H1 (cell line): Measurements from ENCODE around the gene PTPMT1. TPM values are rescaled to one million over a fixed set of nuclear protein-coding genes. Genes with fewer than 3 reads are reported as not detected.

ENCODE experiments used
- CTCF ChIA-PET: fragments of 300-600 bp; sonication (Branson Sonifier 250); formaldehyde crosslinking; loops from one replicate; lab custom pipeline; 2021; ENCODE audit not compliant: partially characterized antibody; lab: Charles Lee
- POLR2A ChIA-PET: fragments of 300-600 bp; sonication (Branson Sonifier 250); formaldehyde crosslinking; loops from one replicate; lab custom pipeline; 2021; ENCODE audit warnings: inconsistent platforms; ENCODE audit not compliant: partially characterized antibody; lab: Charles Lee
- DNase-seq, 2 experiments: peaks; one replicate each; pipeline versions ENCODE4 v3.0.0 to v3.0.0-alpha.2; 2010 to 2022; ENCODE audit warnings: low spot score in 2 of 2, low read depth in 1 of 2, mixed read lengths in 1 of 2
- FAIRE-seq: peaks from 2 replicates; lab custom pipeline; 2011; peaks lifted over from hg19 to GRCh38; lab: Jason Lieb, UNC
- H2AFZ ChIP-seq: 2 replicates; pipeline ENCODE4 v1.8.1; 2012; ENCODE audit warnings: low read length, inconsistent platforms
- H2AK5ac ChIP-seq: 2 replicates; pipeline ENCODE4 v1.6.1; 2013; ENCODE audit warnings: low read depth, low read length
- H2BK120ac ChIP-seq: replicated peaks from 2 replicates; pipeline ENCODE3; 2013; ENCODE audit warnings: low read depth, low read length, inconsistent platforms
- H2BK12ac ChIP-seq: 2 replicates; pipeline ENCODE4 v1.6.1; 2013; ENCODE audit warnings: low read depth, low read length
- H2BK15ac ChIP-seq: 2 replicates; pipeline ENCODE4 v1.6.1; 2013; ENCODE audit warnings: low read length
- H2BK20ac ChIP-seq: 2 replicates; pipeline ENCODE4 v1.6.1; 2013; ENCODE audit warnings: low read length
- H2BK5ac ChIP-seq: 2 replicates; pipeline ENCODE4 v1.6.1; 2013; ENCODE audit warnings: low read depth, low read length
- H3K14ac ChIP-seq: 2 replicates; pipeline ENCODE4 v1.6.1; 2013; ENCODE audit warnings: inconsistent platforms; ENCODE audit not compliant: insufficient read length
- H3K18ac ChIP-seq: 2 replicates; pipeline ENCODE4 v1.6.1; 2013; ENCODE audit warnings: low read length; ENCODE audit errors: extremely low read depth
- H3K23ac ChIP-seq: 2 replicates; pipeline ENCODE4 v1.6.1; 2013; ENCODE audit warnings: inconsistent platforms; ENCODE audit not compliant: insufficient read length
- H3K23me2 ChIP-seq: 2 replicates; pipeline ENCODE4 v1.6.1; 2013; ENCODE audit warnings: low read depth, low read length
- H3K27ac ChIP-seq: 2 replicates; pipeline ENCODE4 v1.6.1; 2011; ENCODE audit warnings: low read depth, low read length, inconsistent platforms
- H3K27me3 ChIP-seq, 4 experiments: replicated peaks in 1 of 4; 1 replicate in 1 of 4; 2 replicates in 3 of 4; pipeline versions ENCODE4 v1.6.1 to v1.8.1; 2011 to 2013; ENCODE audit warnings: low read length in 3 of 4, mild to moderate bottlenecking in 3 of 4, inconsistent platforms in 2 of 4, mixed read lengths in 2 of 4, moderate library complexity in 1 of 4; ENCODE audit not compliant: control insufficient read depth in 3 of 4, insufficient read depth in 3 of 4; ENCODE audit errors: extremely low read depth in 1 of 4
- H3K36me3 ChIP-seq, 4 experiments: 2 replicates each; pipeline versions ENCODE4 v1.6.1 to v1.8.1; 2011 to 2013; ENCODE audit warnings: mild to moderate bottlenecking in 4 of 4, low read length in 3 of 4, moderate library complexity in 2 of 4, control low read depth in 1 of 4, inconsistent platforms in 1 of 4; ENCODE audit not compliant: insufficient read depth in 4 of 4, control insufficient read depth in 2 of 4
- H3K4ac ChIP-seq: replicated peaks from 2 replicates; pipeline ENCODE3; 2013; ENCODE audit warnings: low read length, low read depth, mixed read lengths, inconsistent platforms; ENCODE audit not compliant: insufficient read length
- H3K4me1 ChIP-seq, 4 experiments: replicated peaks in 1 of 4; 1 replicate in 1 of 4; 2 replicates in 3 of 4; pipeline versions ENCODE4 v1.6.1 to v1.8.1; 2011 to 2013; ENCODE audit warnings: low read length in 3 of 4, inconsistent platforms in 2 of 4, mixed read lengths in 1 of 4; ENCODE audit not compliant: insufficient read depth in 4 of 4, control insufficient read depth in 3 of 4
- H3K4me2 ChIP-seq, 2 experiments: 2 replicates each; pipeline versions ENCODE4 v1.6.1 to v1.8.1; 2011 to 2013; ENCODE audit warnings: low read depth in 2 of 2, low read length in 2 of 2, control low read depth in 1 of 2, inconsistent platforms in 1 of 2, mild to moderate bottlenecking in 1 of 2; ENCODE audit not compliant: insufficient read depth in 1 of 2
- H3K4me3 ChIP-seq, 4 experiments: fragments of 200-600, 300-600 bp in 1 of 4; sonication (generic), shearing (Covaris generic), sonication (Bioruptor Twin) in 1 of 4; 2 replicates each; pipeline versions ENCODE4 v1.5.1 to v1.8.1; 2011 to 2016; ENCODE audit warnings: low read length in 4 of 4, low read depth in 3 of 4, control low read depth in 2 of 4, inconsistent platforms in 2 of 4, mild to moderate bottlenecking in 2 of 4, mixed read lengths in 1 of 4, moderate library complexity in 1 of 4; ENCODE audit not compliant: insufficient read depth in 2 of 4; ENCODE audit errors: extremely low read depth in 1 of 4
- H3K56ac ChIP-seq: replicated peaks from 2 replicates; pipeline ENCODE3; 2013; ENCODE audit warnings: low read depth, mild to moderate bottlenecking, mixed read lengths, low read length, inconsistent platforms; ENCODE audit not compliant: insufficient read length
- H3K79me1 ChIP-seq: 2 replicates; pipeline ENCODE4 v1.6.1; 2013; ENCODE audit warnings: low read depth, low read length, control low read depth
- H3K79me2 ChIP-seq, 2 experiments: 2 replicates each; pipeline versions ENCODE4 v1.6.1 to v1.8.1; 2012 to 2013; ENCODE audit warnings: low read length in 2 of 2, mild to moderate bottlenecking in 2 of 2, inconsistent platforms in 1 of 2; ENCODE audit not compliant: insufficient read depth in 2 of 2, control insufficient read depth in 1 of 2
- H3K9ac ChIP-seq, 4 experiments: replicated peaks in 1 of 4; 1 replicate in 1 of 4; 2 replicates in 3 of 4; pipeline versions ENCODE4 v1.6.1 to v1.8.1; 2011 to 2013; ENCODE audit warnings: low read depth in 3 of 4, low read length in 3 of 4, control low read depth in 2 of 4, mild to moderate bottlenecking in 2 of 4, moderate library complexity in 2 of 4, inconsistent platforms in 1 of 4; ENCODE audit errors: extremely low read depth in 1 of 4
- H3K9me3 ChIP-seq, 2 experiments: 2 replicates each; pipeline versions ENCODE4 v1.6.1 to v1.8.1; 2012 to 2013; ENCODE audit warnings: mild to moderate bottlenecking in 2 of 2, moderate library complexity in 2 of 2, control low read depth in 1 of 2, inconsistent platforms in 1 of 2, low read depth in 1 of 2, low read length in 1 of 2, mixed read lengths in 1 of 2; ENCODE audit not compliant: insufficient read depth in 2 of 2
- H4K20me1 ChIP-seq, 2 experiments: replicated peaks in 1 of 2; 2 replicates each; pipeline versions ENCODE3 to v1.8.1; 2011 to 2013; ENCODE audit warnings: inconsistent platforms in 2 of 2, low read length in 2 of 2, mild to moderate bottlenecking in 1 of 2; ENCODE audit not compliant: insufficient read depth in 2 of 2, control insufficient read depth in 1 of 2
- H4K5ac ChIP-seq: 2 replicates; pipeline ENCODE4 v1.6.1; 2013; ENCODE audit warnings: low read length, low read depth, mixed read lengths, inconsistent platforms; ENCODE audit not compliant: insufficient read length
- H4K8ac ChIP-seq: 2 replicates; pipeline ENCODE4 v1.8.0; 2013; ENCODE audit warnings: mild to moderate bottlenecking, moderate library complexity, low read length, inconsistent platforms; ENCODE audit not compliant: insufficient read depth; ENCODE audit errors: extremely low read depth
- H4K91ac ChIP-seq: replicated peaks from 2 replicates; pipeline ENCODE3; 2013; ENCODE audit warnings: low read length, mixed read lengths, inconsistent platforms; ENCODE audit not compliant: insufficient read length
- CEBPB ChIP-seq: IDR thresholded peaks from 2 replicates; pipeline ENCODE4 v1.6.1; 2012; ENCODE audit warnings: low read depth, low read length
- SAP30 ChIP-seq: fragments of 300-600 bp; sonication (generic); IDR thresholded peaks from 2 replicates; pipeline ENCODE4 v1.7.1; 2012; ENCODE audit warnings: low read length, moderate library complexity, mild to moderate bottlenecking, inconsistent platforms; ENCODE audit not compliant: insufficient read depth, insufficient replicate concordance
- SUZ12 ChIP-seq: fragments of 200-600 bp; sonication (generic); IDR thresholded peaks from 2 replicates; pipeline ENCODE4 v1.6.1; 2012; ENCODE audit warnings: mild to moderate bottlenecking, inconsistent platforms, low read length, moderate library complexity, mixed read lengths
- WGBS, 2 experiments: shearing (Covaris generic) in 1 of 2; methylation state at CpG; one replicate each; pipeline versions ENCODE4 v1.1.6 to v1.1.7; 2013 to 2015; ENCODE audit warnings: low lambda C conversion rate in 2 of 2, mixed read lengths in 2 of 2, inconsistent platforms in 1 of 2, low coverage in 1 of 2, missing lambda C conversion rate in 1 of 2; ENCODE audit not compliant: insufficient replicate concordance in 2 of 2, insufficient coverage in 1 of 2, insufficient read length in 1 of 2; ENCODE audit errors: extremely low coverage in 1 of 2, missing lambda C conversion rate in 1 of 2; 5-methylcytosine and 5-hydroxymethylcytosine counted together
- polyA plus RNA-seq, 7 experiments: library from polyadenylated mRNA; depleted of rRNA in 3 of 7; stranded (reverse) in 5 of 7; unstranded in 2 of 7; fragments of >200 nt in 5 of 7; fragments of 200-250 nt in 2 of 7; gene quantifications; 1 replicate in 5 of 7; 2 replicates in 1 of 7; 4 replicates in 1 of 7; pipeline versions ENCODE4 v1.2.1 to v1.2.3, GENCODE V29; 2011 to 2013; ENCODE audit warnings: missing spikeins in 2 of 7, mixed read lengths in 2 of 7
- total RNA-seq: library from RNA; stranded (reverse); fragmentation: NEBNext Ultra II Directional; extraction: Animal tissue kit (Norgen Biotek cat#: 25700); gene quantifications from 2 replicates; pipeline ENCODE4 v1.2.1, GENCODE V29; 2021
- TF ChIP-seq, protein P1 (sequence below): IDR thresholded peaks from 2 replicates; pipeline ENCODE4 v1.6.1; 2012; ENCODE audit warnings: inconsistent platforms

PTPMT1 gene
- total and polyA plus RNA-seq, 2 of the 8 experiments (the other 6 are each of a cell fraction or from before 2014, with no cell fraction given): 44.8 to 105 TPM

DNA sequence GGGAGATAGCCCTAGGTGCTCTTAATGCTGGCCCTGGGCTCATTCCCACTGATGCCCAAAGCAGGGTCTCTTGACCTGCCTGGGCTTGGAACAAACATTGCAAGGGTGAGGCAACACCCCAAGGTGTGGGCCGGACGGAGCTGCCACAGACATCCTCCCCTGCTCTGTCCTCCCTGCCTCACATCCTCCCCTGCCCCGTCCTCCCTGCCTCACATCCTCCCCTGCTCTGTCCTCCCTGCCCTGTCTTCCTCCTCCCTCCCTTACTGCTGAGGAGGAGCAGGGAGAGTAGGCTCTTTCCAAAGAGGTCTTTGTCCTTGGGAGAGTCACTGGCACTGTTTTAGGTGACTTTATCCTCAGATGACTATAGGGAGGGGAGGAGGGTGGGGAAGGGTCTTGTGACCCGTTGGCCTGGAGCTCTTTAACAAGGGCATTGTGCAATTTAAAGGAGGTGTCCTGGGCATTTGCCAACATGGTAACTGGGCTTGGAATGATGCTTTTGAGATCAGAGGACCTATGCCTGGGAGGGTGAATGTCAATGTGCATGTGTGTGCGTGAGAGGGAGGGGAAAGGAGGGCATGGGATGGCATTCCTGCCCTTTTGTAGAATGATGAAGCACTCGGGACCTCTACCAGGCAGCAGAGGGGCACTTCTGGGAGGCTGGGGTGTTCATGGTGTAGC lies 21.8 kb downstream of the PTPMT1 start:
- Histone ChIP-seq H4K8ac (no peak overlapping the region), H2BK120ac (no peak overlapping the region), H3K56ac (no peak overlapping the region), H3K79me1 (no peaks in the 10 kb centered on the region), H3K79me2 (no peaks in the 10 kb centered on the region), H3K36me3 (peaks cover 13 to 21% (median 19%) of the 10 kb centered on the region in 4 experiments; a peak in 7 of 8 replicates), H3K14ac (no peak overlapping the region), H3K23ac (no peak overlapping the region), H2AFZ (no peak overlapping the region), H3K23me2 (no peaks in the 10 kb centered on the region; the same call in 1 of the 2 replicates), H3K27ac (no peak overlapping the region), H3K9me3 (no peaks in the 10 kb centered on the region), H4K20me1 (peaks cover 2 to 3% of the 10 kb centered on the region in 2 experiments), H2BK15ac (no peak overlapping the region), H3K4me1 (no peaks in the 10 kb centered on the region; a peak in 1 of 7 replicates), H2BK12ac (no peak overlapping the region), H3K18ac (no peak overlapping the region), H3K27me3 (no peaks in the 10 kb centered on the region; a peak in 2 of 7 replicates), H4K5ac (no peak overlapping the region), H3K9ac (no peak overlapping the region), H3K4me3 (no peak overlapping the region), H2AK5ac (no peak overlapping the region), H3K4ac (no peak overlapping the region), H4K91ac (no peak overlapping the region), H3K4me2 (no peak overlapping the region), H2BK5ac (no peak overlapping the region; the same call in 1 of the 2 replicates), H2BK20ac (no peak overlapping the region)
- CTCF ChIA-PET: interaction anchor here (1.6 to 1.9 kb wide), 2 partner anchors 9 to 11 kb away, joined by 3 to 5 read pairs; partner anchors contain the start of genes KBTBD4 and NDUFS3
- FAIRE-seq (no peak), DNase-seq (no peak)
- POLR2A ChIA-PET: interaction anchor here (0.6 to 2.7 kb wide), 5 partner anchors 8 to 312 kb away, joined by 3 to 14 read pairs (median 5); partner anchors contain the start of gene C1QTNF4
- TF ChIP-seq, protein P1, sequence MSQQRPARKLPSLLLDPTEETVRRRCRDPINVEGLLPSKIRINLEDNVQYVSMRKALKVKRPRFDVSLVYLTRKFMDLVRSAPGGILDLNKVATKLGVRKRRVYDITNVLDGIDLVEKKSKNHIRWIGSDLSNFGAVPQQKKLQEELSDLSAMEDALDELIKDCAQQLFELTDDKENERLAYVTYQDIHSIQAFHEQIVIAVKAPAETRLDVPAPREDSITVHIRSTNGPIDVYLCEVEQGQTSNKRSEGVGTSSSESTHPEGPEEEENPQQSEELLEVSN: no peak
- no peak for TF ChIP-seq SUZ12
- no peak for TF ChIP-seq SAP30
- TF ChIP-seq CEBPB: no peak
- 90% methylated on average over 3 of the region's 6 CpGs; no CpG with 5 or more reads in 1 of the 2 experiments for WGBS, 2 experiments
